Measurements from ENCODE around the gene HTRA1. TPM values are rescaled to one million over a fixed set of nuclear protein-coding genes. Genes with fewer than 3 reads are reported as not detected.

Gene HTRA1
- total RNA-seq, 1 experiment from 2014 or later, result 32.8 TPM

DNA sequence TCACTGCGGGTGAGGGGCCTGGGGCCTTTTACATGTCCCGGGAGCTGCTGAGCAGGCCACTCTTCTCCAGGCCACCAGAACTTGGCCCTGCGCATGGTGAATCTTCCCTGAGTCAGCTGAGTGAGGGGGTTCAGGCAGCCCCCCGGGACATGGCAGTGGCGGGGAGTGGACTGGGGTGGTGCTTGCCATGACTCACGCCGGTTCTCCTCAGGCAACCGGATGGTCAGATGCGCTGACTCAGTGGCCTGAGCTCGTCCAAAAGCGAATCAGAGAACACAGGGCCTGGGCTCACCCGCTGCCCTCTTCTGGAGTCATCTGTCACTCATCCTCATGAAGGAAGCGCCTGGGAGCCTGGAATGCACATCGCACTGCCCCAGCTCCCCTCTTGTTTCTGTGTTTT is 33.5 kb downstream of the HTRA1 start:
- no peaks in the 10 kb centered on the region; the same call in 1 of the 2 replicates for H3K27me3 ChIP-seq (ENCODE audit: control insufficient read depth, insufficient read depth, low read length)
- no peak overlapping the region for H3K4me3 ChIP-seq (ENCODE audit: low read depth in 2 of 2, low read length in 2 of 2)
- H3K27ac ChIP-seq (ENCODE audit: low read length), result no peak overlapping the region
- DNase-seq (ENCODE audit: low read depth, low spot score) (no peak), ATAC-seq (no peak)
- CTCF ChIA-PET, result no interaction called here
- TF ChIP-seq, protein P1, sequence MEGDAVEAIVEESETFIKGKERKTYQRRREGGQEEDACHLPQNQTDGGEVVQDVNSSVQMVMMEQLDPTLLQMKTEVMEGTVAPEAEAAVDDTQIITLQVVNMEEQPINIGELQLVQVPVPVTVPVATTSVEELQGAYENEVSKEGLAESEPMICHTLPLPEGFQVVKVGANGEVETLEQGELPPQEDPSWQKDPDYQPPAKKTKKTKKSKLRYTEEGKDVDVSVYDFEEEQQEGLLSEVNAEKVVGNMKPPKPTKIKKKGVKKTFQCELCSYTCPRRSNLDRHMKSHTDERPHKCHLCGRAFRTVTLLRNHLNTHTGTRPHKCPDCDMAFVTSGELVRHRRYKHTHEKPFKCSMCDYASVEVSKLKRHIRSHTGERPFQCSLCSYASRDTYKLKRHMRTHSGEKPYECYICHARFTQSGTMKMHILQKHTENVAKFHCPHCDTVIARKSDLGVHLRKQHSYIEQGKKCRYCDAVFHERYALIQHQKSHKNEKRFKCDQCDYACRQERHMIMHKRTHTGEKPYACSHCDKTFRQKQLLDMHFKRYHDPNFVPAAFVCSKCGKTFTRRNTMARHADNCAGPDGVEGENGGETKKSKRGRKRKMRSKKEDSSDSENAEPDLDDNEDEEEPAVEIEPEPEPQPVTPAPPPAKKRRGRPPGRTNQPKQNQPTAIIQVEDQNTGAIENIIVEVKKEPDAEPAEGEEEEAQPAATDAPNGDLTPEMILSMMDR (IDR thresholded peaks at IDR 0.05), result no peak
- no peak for TF ChIP-seq SIN3A (IDR thresholded peaks at IDR 0.05; ENCODE audit: borderline replicate concordance, insufficient read depth, low read depth, low read length)
- no peak for TF ChIP-seq TCF7L2 (IDR thresholded peaks at IDR 0.05; ENCODE audit: low read depth, low read length)
- TF ChIP-seq REST (IDR thresholded peaks at IDR 0.05; ENCODE audit: insufficient read depth in 1 of 2, low read depth in 2 of 2, low read length in 1 of 2), result no peak
- TF ChIP-seq POLR2AphosphoS5 (IDR thresholded peaks at IDR 0.05; ENCODE audit: low read depth, low read length), result no peak
- intact Hi-C loops (cut with micrococcal nuclease; ENCODE audit: unreplicated experiment) (no loop called here), in situ Hi-C loops (cut with HindIII; ENCODE audit: low pct_unique_long_range_greater_than_20kb, low sequenced_read_pairs) (no loop called here)
- no peaks in the 10 kb centered on the region for H3K9me3 ChIP-seq (ENCODE audit: control insufficient read depth, insufficient read depth, low read depth, low read length)
- no peaks in the 10 kb centered on the region for H3K36me3 ChIP-seq (ENCODE audit: control insufficient read depth, insufficient read depth, low read length)
- no TSS peak for BruUV-seq (replicated peaks)
- POLR2A ChIA-PET, result no interaction called here
- H3K4me1 ChIP-seq (ENCODE audit: control insufficient read depth, insufficient read depth, low read length), result no peaks in the 10 kb centered on the region

- TF ChIP-seq, protein P1 (IDR thresholded peaks at IDR 0.05), result no peak
- TF ChIP-seq REST (IDR thresholded peaks at IDR 0.05; ENCODE audit: insufficient read depth in 1 of 2, low read depth in 2 of 2, low read length in 1 of 2) (no peak), SIN3A (IDR thresholded peaks at IDR 0.05; ENCODE audit: borderline replicate concordance, insufficient read depth, low read depth, low read length) (no peak), TCF7L2 (IDR thresholded peaks at IDR 0.05; ENCODE audit: low read depth, low read length) (no peak), POLR2AphosphoS5 (IDR thresholded peaks at IDR 0.05; ENCODE audit: low read depth, low read length) (no peak)
- Histone ChIP-seq H3K4me3 (ENCODE audit: low read depth in 2 of 2, low read length in 2 of 2) (no peak overlapping the region), H3K9me3 (ENCODE audit: control insufficient read depth, insufficient read depth, low read depth, low read length) (no peaks in the 10 kb centered on the region), H3K27ac (ENCODE audit: low read length) (no peak overlapping the region), H3K4me1 (ENCODE audit: control insufficient read depth, insufficient read depth, low read length) (no peaks in the 10 kb centered on the region), H3K36me3 (ENCODE audit: control insufficient read depth, insufficient read depth, low read length) (no peaks in the 10 kb centered on the region), H3K27me3 (ENCODE audit: control insufficient read depth, insufficient read depth, low read length) (no peaks in the 10 kb centered on the region; the same call in 1 of the 2 replicates)
- in situ Hi-C loops (cut with HindIII; ENCODE audit: low pct_unique_long_range_greater_than_20kb, low sequenced_read_pairs), result no loop called here
- no TSS peak for BruUV-seq (replicated peaks)
- ChIA-PET POLR2A (no interaction called here), CTCF (interaction anchor here (0.6 kb wide), 1 partner anchor 27 kb away, joined by 3 read pairs; no protein-coding TSS in a partner anchor)
- ATAC-seq (no peak), DNase-seq (ENCODE audit: low read depth, low spot score) (no peak)
- intact Hi-C loops (cut with micrococcal nuclease; ENCODE audit: unreplicated experiment), result no loop called here
These were observed 34.3 kb downstream of the HTRA1 start for GRCh38 chr10:122495406-122496340.
